Activated CD8-positive, alpha-beta memory T cell treated with anti-CD3 and anti-CD28 coated beads for 48 hours (primary cell): Measurements from ENCODE around the gene ZBED1.
"Not testable (repeated sequence)": the region's sequence is repeated elsewhere in the genome, so short reads cannot be mapped to it uniquely, and the experiment has no call there.

Experiments used
- DNase-seq, 3 experiments: peaks; one replicate each; pipeline ENCODE4 v3.0.0-alpha.2; 2020; ENCODE audit warnings: low read depth in 2 of 3, low spot score in 2 of 3

The ZBED1 gene

DNA sequence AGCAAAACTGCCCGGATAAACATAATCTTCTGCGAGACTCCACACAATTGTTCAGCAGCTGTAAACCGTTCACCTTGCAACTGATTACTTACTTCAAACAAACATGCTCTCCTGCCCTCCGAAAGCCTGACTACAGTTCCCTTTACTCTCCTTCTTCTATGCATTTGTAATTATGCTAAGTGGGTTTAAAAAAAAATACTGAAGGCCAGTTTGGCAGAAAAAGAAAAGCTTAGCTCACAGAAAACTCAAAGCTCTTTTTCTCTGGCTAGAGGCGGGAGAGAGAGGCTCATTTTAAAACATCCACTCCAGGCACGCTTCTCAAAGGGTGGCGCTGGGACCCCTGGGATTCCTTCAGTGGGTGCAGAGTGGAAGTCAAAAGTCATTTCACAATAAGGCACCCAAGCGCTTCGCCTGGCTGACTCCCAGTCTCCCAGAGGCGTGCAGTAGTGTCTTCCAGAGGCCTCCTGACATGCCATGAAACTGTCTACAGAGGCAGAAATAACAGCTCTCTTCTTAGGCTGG lies 1.9 kb downstream of the ZBED1 start:
- DNase-seq: no peak

DNA sequence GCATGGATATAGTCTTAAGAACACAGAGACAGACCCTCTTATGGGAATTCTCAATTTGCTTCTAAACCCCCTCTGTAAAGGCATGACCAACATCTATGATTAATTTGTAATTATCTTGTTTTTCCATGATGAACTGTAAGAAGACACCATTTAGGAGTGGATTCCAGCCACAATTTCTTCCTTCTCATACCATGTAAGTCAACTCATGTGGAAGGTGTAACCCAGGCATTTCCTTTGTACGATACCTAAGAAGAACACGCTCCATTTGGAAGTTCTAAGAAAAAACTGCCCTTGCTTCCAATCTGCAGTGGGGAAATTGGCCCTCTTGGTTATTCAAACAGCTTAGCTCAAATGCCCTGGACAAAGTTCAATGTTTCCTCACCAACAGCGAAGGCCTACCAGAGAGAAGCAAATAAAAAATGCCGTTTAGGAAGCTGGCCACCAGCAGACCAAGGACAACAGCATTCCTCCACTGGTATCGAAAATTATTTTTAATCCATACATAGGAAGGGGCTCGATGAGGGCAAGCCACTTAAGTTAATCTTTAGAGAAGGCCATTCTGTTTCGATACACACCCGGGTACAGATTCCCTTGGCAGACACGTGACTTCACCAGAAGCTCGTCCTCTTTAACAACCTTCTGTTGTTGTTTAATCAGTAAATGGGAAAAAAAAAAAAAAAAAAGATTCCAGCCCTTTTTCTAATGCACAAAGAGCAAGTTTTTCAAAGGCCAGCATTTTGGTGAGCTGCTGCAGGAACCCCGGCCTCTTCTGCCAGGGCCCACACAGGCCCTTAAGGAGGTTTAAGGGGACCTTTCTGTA lies 2.6 kb downstream of the ZBED1 start:
- no peak for DNase-seq

DNA sequence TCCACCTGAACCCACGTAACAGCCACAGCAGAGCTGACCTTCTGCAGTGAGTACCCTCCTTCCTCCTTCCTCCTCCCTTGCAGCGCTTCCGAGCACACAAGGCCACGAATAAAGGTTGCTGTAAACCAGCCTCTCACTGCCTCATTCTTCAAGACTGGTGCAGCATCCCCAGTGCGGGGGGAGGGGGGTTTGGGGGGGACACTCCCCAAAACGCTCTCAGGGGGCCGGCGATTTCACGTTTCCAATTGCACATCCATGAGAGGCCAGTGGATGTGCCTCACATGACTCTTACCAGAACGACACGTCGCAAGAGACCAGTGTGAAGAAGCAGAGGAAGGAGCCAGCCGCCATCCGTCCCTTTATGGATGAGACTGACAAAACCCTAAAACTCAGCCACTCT lies 5.2 kb downstream of the ZBED1 start:
- DNase-seq: no peak

DNA sequence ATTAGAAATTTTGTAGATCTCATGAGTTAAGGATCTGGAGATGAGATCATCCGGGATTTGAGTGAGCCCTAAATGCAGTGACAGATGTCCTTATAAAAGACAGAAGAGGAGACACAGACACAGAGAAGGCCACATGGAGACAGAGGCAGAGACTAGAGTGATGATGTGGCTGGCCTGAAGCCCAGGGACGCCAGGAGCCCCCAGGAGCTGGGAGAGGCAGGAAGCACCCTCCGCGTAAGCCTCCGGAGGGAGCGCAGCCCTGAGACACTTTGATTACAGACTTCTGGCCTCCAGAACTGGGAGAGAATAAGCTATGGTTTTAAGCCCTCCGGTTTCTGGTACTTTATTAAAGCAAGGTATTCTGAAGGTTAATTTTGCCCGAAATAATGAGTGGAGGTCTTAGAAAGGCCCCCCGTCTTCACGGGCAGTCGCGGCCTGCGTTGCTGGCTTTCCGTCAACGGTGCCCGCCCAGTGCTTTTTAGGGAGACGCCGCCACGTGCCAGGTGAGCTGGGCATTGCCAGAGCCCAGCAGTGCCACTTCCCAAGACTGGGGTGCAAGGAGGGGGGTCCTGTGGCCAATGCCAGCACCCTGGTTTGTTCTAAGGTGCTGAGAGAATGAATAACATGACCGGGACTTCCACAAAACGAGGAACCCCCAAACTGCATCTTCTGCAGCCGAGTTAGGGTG lies 8.1 kb downstream of the ZBED1 start:
- DNase-seq: no peak

DNA sequence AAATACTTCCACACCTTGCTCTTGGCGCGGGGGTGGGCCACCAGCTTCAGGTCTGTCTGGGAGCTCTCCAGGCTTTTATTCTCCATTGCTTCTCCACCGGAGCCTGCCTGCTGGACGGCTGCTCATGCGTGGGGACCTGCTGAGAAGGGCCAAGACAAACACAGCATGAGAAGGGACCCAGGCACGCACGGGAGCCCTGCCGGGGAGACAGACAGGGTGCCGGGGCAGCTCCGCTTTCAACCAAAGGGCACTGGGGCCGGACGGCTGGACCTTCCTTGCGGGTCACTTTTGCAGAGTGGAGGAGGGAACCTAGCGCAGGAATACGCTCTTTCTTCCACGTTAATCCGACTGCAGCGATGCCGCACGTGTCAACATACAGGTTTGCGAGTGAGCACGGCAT lies 10.1 kb downstream of the ZBED1 start:
- DNase-seq: no peak

DNA sequence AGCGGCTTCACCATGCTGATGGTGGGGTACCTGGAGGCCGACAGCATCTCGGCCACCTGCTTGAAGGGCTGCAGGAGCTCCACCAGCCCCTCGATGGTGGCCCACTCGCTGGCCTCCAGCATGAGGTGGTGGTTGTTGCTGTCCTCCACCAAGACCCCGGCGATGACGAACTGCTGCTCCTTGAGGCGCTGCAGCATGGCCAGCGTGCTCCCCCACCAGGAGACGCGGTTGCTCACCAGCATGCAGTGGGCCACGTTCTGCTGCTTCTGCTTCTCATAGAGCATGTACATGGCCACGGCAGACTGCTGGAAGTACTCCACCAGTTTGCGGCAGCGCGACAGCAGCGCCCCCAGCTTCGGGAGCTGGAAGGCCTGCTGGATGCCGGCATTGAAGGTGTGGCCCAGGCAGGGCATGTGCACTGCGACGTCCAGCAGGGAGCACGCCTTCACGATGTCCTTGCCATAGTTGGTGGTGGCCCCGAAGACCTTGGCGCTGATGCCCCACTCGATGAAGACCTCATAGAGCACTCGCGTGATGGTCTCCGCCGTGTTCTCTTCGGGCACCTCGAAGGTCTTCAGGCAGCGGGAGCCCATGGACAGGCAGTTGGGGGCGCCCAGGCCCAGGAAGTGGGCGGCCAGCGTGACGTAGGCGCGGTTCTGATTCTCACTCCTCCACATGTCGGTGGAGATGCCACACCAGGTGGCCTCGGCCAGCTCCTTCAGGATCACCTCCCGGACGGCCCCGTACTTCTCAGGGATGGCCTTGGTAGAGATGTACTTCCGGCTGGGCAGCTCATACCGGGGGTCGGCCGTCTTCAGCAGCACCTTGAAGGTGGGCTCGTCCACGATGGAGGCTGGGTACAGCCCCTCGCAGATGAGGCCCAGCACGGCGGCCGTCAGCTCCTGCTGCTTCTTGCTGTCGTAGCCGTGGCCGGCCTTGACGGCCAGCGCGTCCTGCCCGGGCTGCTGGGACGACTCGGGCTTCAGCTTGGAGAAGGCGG lies 11.0 kb downstream of the ZBED1 start:
- DNase-seq: no peak

DNA sequence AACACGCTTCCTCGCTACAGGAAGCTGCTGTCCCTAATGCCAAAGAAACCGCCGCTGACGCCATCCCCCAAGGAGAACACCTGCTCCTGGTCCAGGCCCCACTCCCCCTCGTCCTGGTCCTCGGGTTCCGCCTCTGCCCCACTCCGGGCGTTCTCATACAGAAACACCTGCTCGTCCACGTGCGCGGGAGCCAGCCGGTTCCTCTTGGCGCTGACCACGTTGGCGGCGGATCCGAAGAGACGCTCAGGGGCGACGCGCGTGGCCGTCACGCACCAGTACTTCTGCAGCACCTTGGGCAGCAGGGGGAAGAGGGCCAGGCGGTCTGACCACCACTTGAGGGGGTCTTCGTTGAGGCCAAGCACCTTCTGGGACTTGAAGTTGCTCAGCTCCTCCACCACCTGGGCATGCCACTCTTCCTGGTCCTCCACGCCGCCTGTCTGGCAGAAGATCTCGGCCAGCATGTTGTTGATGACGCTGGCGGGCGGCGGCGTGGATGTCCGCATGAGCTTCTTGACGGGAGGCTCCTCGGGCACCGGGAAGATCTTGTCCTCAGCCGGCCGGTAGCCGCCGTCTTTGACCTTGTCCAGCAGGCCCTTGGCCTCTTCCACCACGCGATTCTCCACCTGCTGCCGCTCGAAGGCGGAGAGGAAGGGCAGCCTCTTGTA lies 12.0 kb downstream of the ZBED1 start:
- no peak for DNase-seq

DNA sequence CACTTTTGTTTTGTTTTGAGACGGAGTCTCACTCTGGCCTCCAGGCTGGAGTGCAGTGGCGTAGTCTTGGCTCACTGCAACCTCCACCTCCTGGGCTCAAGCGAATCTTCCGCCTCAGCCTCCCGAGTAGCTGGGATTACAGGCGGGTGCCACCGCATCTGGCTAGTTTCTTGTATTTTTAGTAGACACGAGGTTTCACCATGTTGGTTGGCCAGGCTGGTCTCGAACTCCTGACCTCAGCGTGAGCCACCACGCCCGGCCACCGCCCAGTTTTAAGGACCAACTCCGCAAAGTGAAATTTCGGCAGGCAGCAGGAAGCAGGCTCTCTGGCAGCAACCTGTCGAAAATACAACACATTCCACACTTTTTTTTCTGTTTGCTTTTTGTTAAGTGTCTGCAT lies 13.4 kb downstream of the ZBED1 start:
- no peak for DNase-seq

DNA sequence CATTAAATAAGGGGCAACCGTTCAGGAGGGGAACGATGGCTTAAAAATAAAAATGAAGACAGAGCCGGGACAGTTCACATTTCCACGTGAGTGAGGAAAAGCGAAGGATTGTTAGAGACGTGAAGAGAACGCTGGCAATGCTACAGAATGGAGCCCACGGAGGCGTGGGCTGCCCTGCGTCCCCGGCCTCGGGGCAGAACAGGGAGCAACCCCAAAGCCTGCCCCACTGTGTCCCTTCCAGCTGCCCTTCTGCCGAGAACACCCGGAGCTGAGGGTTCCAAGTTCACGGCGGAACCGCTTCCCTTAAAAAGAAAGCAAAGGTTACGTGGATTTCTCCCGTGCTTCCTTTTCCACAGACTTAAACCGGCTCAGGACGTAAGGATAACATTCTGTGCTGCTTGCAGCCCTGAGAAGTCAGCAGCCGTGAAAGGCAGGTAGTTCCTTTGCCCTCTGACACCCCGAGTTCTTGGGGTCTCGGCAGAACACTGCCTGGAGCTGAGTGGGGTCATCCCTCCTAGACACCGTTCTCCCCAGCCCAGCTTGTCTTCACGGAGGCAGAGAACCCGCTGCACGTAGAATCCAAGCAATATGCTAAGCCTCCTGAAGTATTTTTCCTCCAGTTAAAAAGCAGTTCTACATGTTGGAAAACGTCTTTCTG lies 14.2 kb downstream of the ZBED1 start:
- DNase-seq: no peak

DNA sequence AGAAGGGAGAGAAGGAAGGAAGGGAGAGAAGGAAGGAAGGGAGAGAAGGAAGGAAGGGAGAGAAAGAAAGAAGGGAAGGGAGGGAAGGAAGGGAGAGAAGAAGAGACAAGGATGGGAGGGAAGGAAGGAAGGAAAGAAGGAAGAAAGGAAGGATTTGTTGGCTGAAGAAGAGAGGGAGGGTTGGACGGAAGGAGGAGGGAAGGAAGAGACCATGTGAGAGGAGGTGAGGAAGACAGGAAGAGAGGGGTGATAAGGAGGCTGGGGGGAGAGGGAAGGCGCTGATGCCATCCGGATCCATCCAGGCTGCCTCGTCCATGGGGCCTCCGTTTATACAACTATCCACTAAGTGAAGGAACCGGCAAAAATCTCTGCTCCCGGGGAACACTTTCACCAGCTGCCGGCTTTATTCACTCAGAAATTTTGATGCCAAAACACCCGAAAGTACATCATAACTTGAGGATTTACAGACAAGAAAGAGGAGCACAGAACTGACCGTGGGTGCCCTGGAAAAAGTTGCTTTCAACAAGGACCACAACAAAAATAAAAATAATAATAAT lies 14.9 kb downstream of the ZBED1 start:
- DNase-seq: no peak

DNA sequence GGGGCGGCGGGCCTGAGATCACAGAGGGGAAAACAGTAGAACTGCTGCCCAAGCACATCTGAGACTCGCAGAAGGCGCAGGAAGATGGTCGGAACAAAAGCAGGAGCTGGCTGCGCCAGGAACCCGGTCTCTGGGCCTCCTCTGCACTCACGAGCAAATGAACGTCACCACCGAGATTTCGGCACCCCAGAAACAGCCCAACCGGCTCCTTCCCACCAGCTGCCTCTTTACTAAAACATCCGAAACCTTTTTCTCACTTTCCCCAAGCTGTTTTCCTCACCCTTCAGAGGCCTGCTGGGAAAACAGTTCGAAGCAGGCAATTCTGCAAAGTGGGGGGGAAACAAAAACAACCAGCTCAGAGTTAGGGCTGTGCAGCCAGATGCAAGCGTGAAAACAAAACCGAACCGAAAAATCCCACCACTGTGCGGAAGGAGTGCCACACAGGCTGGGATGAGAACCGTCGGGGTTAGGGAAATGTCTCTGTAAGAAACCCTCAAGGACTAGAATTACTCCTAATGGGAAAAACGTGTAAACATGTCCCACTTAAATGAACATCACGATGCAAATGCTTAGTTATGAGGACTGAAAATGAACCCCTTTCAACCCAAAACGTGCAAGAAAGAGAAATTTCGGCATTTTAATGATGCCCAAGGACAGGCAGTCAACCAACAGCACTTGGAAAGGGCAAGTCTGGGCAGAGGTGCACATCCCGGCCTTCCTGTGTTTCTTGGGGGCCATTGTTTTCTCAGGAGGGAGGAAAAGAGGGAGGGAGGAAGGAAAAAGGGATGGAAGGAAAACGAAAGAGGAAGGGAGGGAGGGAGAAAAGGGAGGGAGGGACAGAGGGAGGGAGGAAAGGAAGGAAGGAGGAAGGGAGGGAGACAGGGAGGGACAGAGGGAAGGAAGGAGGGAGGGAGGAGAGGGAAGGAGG lies 15.8 kb downstream of the ZBED1 start:
- no peak for DNase-seq

DNA sequence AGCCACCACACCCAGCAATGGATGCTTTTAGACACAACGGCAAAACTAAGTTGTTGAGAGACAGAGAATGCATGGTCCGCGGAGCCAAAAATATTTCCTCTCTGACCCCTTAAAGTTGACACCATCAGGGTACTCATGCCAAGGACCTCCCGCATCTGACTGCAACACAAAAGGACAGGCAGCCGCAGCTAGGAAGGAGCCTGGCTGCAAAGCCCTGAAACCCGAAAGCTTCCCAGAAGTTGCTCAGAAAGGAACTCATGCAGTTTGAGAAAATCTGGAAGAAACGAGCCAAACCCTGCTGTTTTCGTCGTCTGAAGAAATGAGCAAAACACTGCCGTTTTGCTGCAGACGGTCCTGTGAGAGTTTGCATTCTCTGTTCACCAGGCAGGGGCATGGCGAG lies 16.5 kb downstream of the ZBED1 start:
- no peak for DNase-seq

DNA sequence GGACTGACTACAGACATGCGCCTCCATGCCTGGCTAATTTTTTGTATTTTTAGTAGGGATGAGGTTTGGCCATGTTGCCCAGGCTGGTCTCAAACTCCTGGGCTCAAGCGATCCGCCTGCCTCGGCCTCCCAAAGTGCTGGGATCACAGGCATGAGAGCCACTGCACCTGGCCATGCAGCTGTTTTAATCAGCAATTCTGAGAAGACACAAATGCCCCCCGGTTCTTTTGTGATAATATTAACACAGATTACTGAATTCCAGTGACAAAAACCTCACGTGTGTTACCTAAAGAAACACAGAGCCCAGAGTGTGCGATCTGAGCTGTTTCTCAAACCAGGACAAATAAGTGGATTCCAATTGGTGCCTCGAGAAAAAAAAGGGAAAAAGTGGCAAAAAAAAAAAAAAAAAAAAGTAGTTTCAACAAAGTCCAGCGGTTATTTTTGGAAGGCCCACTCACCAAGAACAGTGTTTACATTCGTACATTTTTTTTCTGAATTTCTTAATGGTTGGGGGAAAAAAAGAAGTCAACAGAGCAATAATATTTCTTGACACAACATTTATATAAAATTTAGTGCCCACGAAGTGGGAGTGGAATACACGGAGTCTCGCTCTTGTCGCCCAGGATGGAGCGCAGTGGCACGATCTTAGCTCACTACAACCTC lies 17.2 kb downstream of the ZBED1 start:
- no peak for DNase-seq

DNA sequence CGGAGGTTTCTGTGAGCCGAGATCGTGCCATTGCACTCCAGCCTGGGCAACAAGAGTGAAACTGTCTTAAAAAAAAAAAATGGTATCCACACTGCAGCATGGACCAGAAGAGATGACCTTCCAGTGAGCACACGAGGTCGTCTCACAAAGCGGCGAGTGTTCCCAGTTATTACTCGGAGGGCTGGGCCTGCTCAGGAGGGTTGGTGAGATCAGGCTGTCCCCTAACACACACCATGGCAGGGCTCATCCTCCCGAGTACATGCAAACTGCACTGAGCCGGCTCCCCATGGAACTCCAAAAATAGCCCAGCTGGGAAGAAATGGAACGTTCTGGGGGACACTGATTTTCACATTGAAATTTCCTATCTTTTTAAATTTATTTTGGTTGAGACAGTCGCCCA lies 19.2 kb downstream of the ZBED1 start:
- DNase-seq: not testable (repeated sequence)

DNA sequence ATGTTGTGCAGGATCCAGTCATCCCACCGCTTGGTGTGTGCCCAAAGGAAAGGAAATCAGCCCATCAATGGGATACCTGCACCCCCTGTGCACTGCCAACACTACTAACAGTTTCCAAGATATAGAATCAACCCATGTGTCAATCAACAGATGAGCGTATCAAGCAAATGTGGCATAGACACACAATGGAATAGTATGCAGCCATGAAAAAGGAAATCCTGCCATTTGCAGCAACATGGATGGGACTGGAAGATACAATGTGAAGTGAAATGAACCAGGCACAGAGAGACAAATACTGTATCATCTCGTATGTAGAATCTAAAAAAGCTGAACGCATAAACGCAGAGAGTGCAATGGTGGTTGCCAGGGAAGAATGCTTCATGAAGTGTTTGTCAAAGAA lies 20.8 kb downstream of the ZBED1 start:
- not testable (repeated sequence) for DNase-seq

DNA sequence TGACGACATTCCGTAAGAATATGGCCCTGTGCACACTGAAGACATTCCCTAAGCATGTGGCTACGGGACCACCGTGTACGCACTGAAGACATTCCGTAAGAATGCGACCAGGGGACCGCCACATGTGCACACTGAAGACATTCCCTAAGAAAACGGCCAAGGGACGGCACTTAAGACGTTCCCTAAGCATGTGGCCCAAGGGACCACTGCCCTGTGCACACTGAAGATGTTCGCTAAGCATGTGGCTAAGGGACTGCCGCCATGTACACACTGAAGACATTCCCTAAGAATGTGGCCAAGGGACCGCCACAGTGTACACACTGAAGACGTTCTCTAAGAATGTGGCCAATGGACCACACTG lies 21.4 kb downstream of the ZBED1 start:
- DNase-seq: no peak

DNA sequence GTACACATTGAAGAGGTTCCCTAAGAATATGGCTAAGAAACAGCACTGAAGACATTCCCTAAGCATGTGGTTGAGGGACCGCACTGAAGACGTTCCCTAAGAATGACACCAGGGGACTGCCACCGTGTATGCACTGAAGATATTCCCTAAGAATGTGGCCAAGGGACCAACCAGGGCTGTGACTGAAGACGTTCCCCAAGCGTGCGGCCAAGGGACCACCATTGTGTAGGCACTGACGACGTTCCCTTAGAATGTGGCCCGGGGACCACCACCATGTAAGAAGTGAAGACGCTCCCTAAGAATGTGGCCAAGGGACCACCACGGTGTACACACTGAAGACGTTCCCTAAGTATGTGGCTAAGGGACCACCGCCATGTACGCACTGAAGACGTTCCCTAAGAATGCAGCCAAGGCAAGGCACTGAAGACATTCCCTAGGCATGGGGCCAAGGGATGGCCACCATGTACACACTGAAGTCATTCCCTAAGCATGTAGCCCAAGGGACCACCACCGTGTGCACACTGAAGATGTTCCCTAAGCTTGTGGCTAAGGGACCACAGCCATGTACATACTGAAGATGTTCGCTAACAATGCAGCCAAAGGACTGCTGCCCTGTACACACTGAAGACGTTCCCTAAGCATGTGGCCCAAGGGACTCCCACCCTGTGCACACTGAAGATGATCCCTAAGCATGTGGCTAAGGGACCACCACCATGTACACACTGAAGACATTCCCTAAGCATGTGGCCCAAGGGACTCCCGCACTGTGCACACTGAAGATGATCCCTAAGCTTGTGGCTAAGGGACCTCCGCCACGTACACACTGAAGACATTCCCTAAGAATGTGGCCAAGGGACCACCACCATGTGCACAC lies 22.0 kb downstream of the ZBED1 start:
- DNase-seq: no peak
